ENCODE results near the gene CRKL.

GRCh38 chr22:20982563-20982882, 65.3 kb downstream of the CRKL start:
- no peak for TF ChIP-seq CTCF (conservative IDR thresholded peaks at IDR 0.05)
- no peak for TF ChIP-seq ZFX (IDR thresholded peaks at IDR 0.05)

All from C4-2B (cell line).